BE2C (cell line): ENCODE measurements around the gene ZNF574.
A peak's percentile ranks its signal among the peaks of the same experiment; 100 is the strongest.

Experiments used
- DNase-seq: peaks from one replicate; pipeline ENCODE4 v3.0.0-alpha.2; 2020
- H3K27me3 ChIP-seq: fragments of 250-450 bp; sonication (Bioruptor Pico); 2 replicates; pipeline ENCODE4 v1.5.1; 2020; ENCODE audit warnings: mild to moderate bottlenecking
- H3K36me3 ChIP-seq: fragments of 250-450 bp; sonication (Bioruptor Pico); 2 replicates; pipeline ENCODE4 v1.5.1; 2020; ENCODE audit warnings: mild to moderate bottlenecking
- H3K4me1 ChIP-seq: fragments of 250-450 bp; sonication (Bioruptor Pico); 2 replicates; pipeline ENCODE4 v1.5.1; 2020
- H3K4me3 ChIP-seq: 2 replicates; pipeline ENCODE4 v1.5.1; 2011; ENCODE audit warnings: low read depth, low read length
- H3K9me3 ChIP-seq: fragments of 250-450 bp; sonication (Bioruptor Pico); 2 replicates; pipeline ENCODE4 v1.5.1; 2020
- CTCF ChIP-seq: IDR thresholded peaks from 2 replicates; pipeline ENCODE4 v1.5.1; 2012; ENCODE audit warnings: mild to moderate bottlenecking, low read depth, low read length

ZNF574 gene

GRCh38 chr19:42088471-42089190, 12.7 kb downstream of the ZNF574 start:
- H3K36me3 ChIP-seq, result peaks cover 4% of the 10 kb centered on the region
- H3K4me1 ChIP-seq, result peaks cover 5% of the 10 kb centered on the region
- H3K4me3 ChIP-seq, result no peak overlapping the region
- no peaks in the 10 kb centered on the region for H3K9me3 ChIP-seq
- TF ChIP-seq CTCF, result no peak
- DNase-seq, result no peak
- no peaks in the 10 kb centered on the region for H3K27me3 ChIP-seq

DNA sequence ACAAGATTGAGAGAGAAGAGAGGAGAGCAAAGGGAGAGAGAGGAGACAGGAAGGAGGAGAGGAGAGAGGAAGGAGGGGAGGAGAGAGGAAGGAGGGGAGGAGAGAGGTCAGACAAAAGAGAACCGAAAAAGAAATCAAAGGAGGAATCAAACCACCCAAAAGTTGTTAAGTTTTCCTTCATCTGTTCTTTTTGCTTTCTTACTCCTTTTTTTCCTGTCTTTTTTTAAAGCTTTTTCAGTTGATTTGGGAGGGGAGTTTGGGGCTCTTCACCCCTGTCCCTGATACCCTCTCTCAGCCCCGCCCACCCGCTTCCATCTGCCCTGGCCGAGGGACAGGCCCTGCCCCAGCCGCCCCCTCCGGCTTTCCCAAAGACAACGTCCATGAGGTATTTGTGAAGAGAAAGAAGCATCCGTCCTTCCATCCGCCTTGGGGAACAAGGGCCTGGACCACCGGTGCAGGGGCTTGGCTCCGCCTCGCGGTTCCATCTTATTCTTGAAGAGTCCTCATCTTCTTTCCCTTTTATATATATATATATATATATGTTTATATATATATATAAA, 13.3 kb downstream of the ZNF574 start:
- no peak for DNase-seq
- TF ChIP-seq CTCF, result no peak
- Histone ChIP-seq H3K4me1 (peaks cover 5% of the 10 kb centered on the region), H3K36me3 (peaks cover 2% of the 10 kb centered on the region; the same call in 1 of the 2 replicates), H3K9me3 (no peaks in the 10 kb centered on the region), H3K27me3 (no peaks in the 10 kb centered on the region), H3K4me3 (no peak overlapping the region)

- TF ChIP-seq CTCF, result no peak
- H3K4me3 ChIP-seq, result no peak overlapping the region
- no peaks in the 10 kb centered on the region for H3K27me3 ChIP-seq
- no peaks in the 10 kb centered on the region for H3K36me3 ChIP-seq
- H3K4me1 ChIP-seq, result peaks cover 5% of the 10 kb centered on the region
- H3K9me3 ChIP-seq, result no peaks in the 10 kb centered on the region
- DNase-seq, result no peak
Measured at GRCh38 chr19:42089772-42090171, 13.8 kb downstream of the ZNF574 start.

GRCh38 chr19:42090672-42091071, 14.7 kb downstream of the ZNF574 start:
- DNase-seq, result no peak
- no peak overlapping the region for H3K4me3 ChIP-seq

DNA sequence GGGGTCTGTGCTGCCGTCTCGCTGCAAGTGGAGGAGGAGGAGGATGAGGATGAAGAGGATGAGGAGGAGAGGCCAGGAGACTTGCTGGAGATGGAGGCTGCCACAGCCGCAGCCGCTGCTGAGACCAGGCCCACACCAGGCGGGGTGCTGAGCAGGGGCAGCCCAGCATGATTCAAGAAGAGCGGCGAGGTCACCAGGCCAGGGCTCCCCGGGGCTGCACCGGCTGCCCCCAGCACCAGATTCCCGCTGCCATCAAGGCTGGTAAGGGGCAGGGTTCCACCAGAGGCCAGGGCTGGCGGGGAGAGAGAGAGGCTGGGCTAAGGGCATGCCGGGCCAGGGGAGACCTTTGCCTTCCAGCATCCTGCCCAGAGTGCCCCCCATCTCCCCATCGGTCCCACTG, 15.3 kb downstream of the ZNF574 start:
- no peaks in the 10 kb centered on the region for H3K27me3 ChIP-seq
- no peak for TF ChIP-seq CTCF
- DNase-seq, result no peak
- peaks cover 5% of the 10 kb centered on the region for H3K4me1 ChIP-seq
- no peaks in the 10 kb centered on the region for H3K9me3 ChIP-seq
- no peak overlapping the region for H3K4me3 ChIP-seq
- no peaks in the 10 kb centered on the region for H3K36me3 ChIP-seq

More at GRCh38 chr19:42090672-42091071, 14.7 kb downstream of the ZNF574 start:
- H3K27me3 ChIP-seq, result no peaks in the 10 kb centered on the region
- H3K9me3 ChIP-seq, result no peaks in the 10 kb centered on the region
- H3K36me3 ChIP-seq, result no peaks in the 10 kb centered on the region
- TF ChIP-seq CTCF, result no peak
- H3K4me1 ChIP-seq, result peaks cover 5% of the 10 kb centered on the region

GRCh38 chr19:42091742-42092141, 15.8 kb downstream of the ZNF574 start:
- H3K4me1 ChIP-seq, result peaks cover 5% of the 10 kb centered on the region
- no peaks in the 10 kb centered on the region for H3K9me3 ChIP-seq
- H3K36me3 ChIP-seq, result no peaks in the 10 kb centered on the region
- no peaks in the 10 kb centered on the region for H3K27me3 ChIP-seq
- no peak overlapping the region for H3K4me3 ChIP-seq
- DNase-seq, result peak; percentile 71
- TF ChIP-seq CTCF, result no peak
